PC-9 (cell line): ENCODE data around the gene TMSB10. TPM values are rescaled to one million over a fixed set of nuclear protein-coding genes. Genes with fewer than 3 reads are reported as not detected.

Experiments
- BruUV-seq: library from RNA; stranded (reverse); fragments of 400-500 nt; replicated peaks from 2 replicates; lab custom pipeline; 2021; lab: Mats Ljungman, UMichigan
- CTCF ChIA-PET: fragments of 300-600 bp; sonication (Branson Sonifier 250); formaldehyde crosslinking; loops from one replicate; lab custom pipeline; 2022; ENCODE audit warnings: antibody characterized with exemption; lab: Charles Lee
- POLR2A ChIA-PET: fragments of 300-600 bp; sonication (Branson Sonifier 250); formaldehyde crosslinking; loops from one replicate; lab custom pipeline; 2022; ENCODE audit warnings: antibody characterized with exemption; ENCODE audit not compliant: unreplicated experiment; lab: Charles Lee
- DNase-seq, 2 experiments: peaks; one replicate each; pipeline versions ENCODE4 v3.0.0 to v3.0.0-alpha.2; 2015 to 2022; ENCODE audit warnings: mixed read lengths in 1 of 2
- H2AFZ ChIP-seq: fragments of 200-600 bp; sonication (generic); 2 replicates; pipeline ENCODE4 v1.8.1; 2017; ENCODE audit warnings: antibody characterized with exemption
- H3F3A ChIP-seq: fragments of 200-600 bp; sonication (generic); 2 replicates; pipeline ENCODE4 v1.8.1; 2017; ENCODE audit warnings: antibody characterized with exemption, mild to moderate bottlenecking, low read depth; ENCODE audit not compliant: insufficient read depth
- H3K27ac ChIP-seq: fragments of 200-600 bp; sonication (generic); 2 replicates; pipeline ENCODE4 v1.6.1; 2016; ENCODE audit warnings: mixed run types
- H3K27me3 ChIP-seq: fragments of 200-600 bp; sonication (generic); 2 replicates; pipeline ENCODE4 v1.6.1; 2016; ENCODE audit warnings: low read depth, mixed run types; ENCODE audit not compliant: insufficient read depth
- H3K36me3 ChIP-seq: fragments of 200-600 bp; sonication (generic); 2 replicates; pipeline ENCODE4 v1.6.1; 2016; ENCODE audit warnings: low read depth, mixed run types
- H3K4me1 ChIP-seq: fragments of 200-600 bp; sonication (generic); replicated peaks from 2 replicates; pipeline ENCODE4 v1.6.1; 2016; ENCODE audit warnings: mixed run types; ENCODE audit not compliant: insufficient read depth
- H3K4me2 ChIP-seq: fragments of 200-600 bp; sonication (generic); 2 replicates; pipeline ENCODE4 v1.6.1; 2017; ENCODE audit warnings: mixed run types
- H3K4me3 ChIP-seq: fragments of 200-600 bp; sonication (generic); 2 replicates; pipeline ENCODE4 v1.6.1; 2016; ENCODE audit warnings: mixed run types
- H3K79me2 ChIP-seq: fragments of 200-600 bp; sonication (generic); 2 replicates; pipeline ENCODE4 v1.6.1; 2017; ENCODE audit warnings: low read depth, mixed run types
- H3K9me2 ChIP-seq: fragments of 200-600 bp; sonication (generic); 2 replicates; pipeline ENCODE4 v1.8.1; 2017; ENCODE audit warnings: mild to moderate bottlenecking; ENCODE audit not compliant: insufficient read depth
- H3K9me3 ChIP-seq: fragments of 200-600 bp; sonication (generic); 2 replicates; pipeline ENCODE4 v1.8.1; 2016; ENCODE audit warnings: low read depth; ENCODE audit not compliant: insufficient read depth
- H4K20me1 ChIP-seq: fragments of 200-600 bp; sonication (generic); 2 replicates; pipeline ENCODE4 v1.8.1; 2017; ENCODE audit not compliant: insufficient read depth
- CTCF ChIP-seq: fragments of 200-600 bp; sonication (generic); conservative IDR thresholded peaks from 2 replicates; pipeline ENCODE4 v1.6.1; 2017; ENCODE audit warnings: mixed run types, antibody characterized with exemption, mild to moderate bottlenecking, moderate library complexity
- EZH2 ChIP-seq: fragments of 200-600 bp; sonication (generic); IDR thresholded peaks from 2 replicates; pipeline ENCODE4 v1.8.0; 2017; ENCODE audit warnings: antibody characterized with exemption, low read depth
- intact Hi-C: fragments of 100-400 bp; cut with micrococcal nuclease; formaldehyde crosslinking; loops from one replicate; pipeline ENCODE4 v1.10.0; 2022; ENCODE audit not compliant: unreplicated experiment
- total RNA-seq: library from RNA; stranded (reverse); gene quantifications from 2 replicates; pipeline ENCODE4 v1.2.3, GENCODE V29; 2021

TMSB10 gene
- total RNA-seq, 1 experiment from 2014 or later = 1,668 TPM

- intact Hi-C loops = no loop called here
These were observed 25.1 kb upstream of the TMSB10 start for GRCh38 chr2:84880395-84880644.

GRCh38 chr2:84880645-84881521 is 24.6 kb upstream of the TMSB10 start, which contains the start of gene TRABD2A:
TRABD2A (minus strand) TSS chr2:84881084; CDS start chr2:84881039, 45 bp downstream.
- H3K9me3 ChIP-seq = no peaks in the 10 kb centered on the region
- no peak within 1 kb of the TSS for H3K27ac ChIP-seq
- POLR2A ChIA-PET = no interaction called here

More at GRCh38 chr2:84880395-84880644, 25.1 kb upstream of the TMSB10 start:
- no peaks in the 10 kb centered on the region for H3K36me3 ChIP-seq
- H3F3A ChIP-seq = no peaks in the 10 kb centered on the region; the same call in 1 of the 2 replicates
- H3K4me2 ChIP-seq = peak overlapping the region; percentile 93
- POLR2A ChIA-PET = no interaction called here
- H3K79me2 ChIP-seq = no peaks in the 10 kb centered on the region
- no peaks in the 10 kb centered on the region for H4K20me1 ChIP-seq
- 0 out of 2 replicates have a peak, but pooled peaks cover 4% of the 10 kb centered on the region for H3K4me1 ChIP-seq
- no peak for TF ChIP-seq EZH2
- TF ChIP-seq CTCF = no peak
- H3K9me2 ChIP-seq = no peaks in the 10 kb centered on the region
- CTCF ChIA-PET = no interaction called here
- no peak overlapping the region for H3K27ac ChIP-seq
- no TSS peak for BruUV-seq
- peak overlapping the region; percentile 85 for H2AFZ ChIP-seq
- peaks cover 47% of the 10 kb centered on the region for H3K27me3 ChIP-seq
- DNase-seq = no peak
- H3K4me3 ChIP-seq = peak overlapping the region; percentile 59; the same call in 1 of the 2 replicates
- no peaks in the 10 kb centered on the region for H3K9me3 ChIP-seq

More at GRCh38 chr2:84880645-84881521, 24.6 kb upstream of the TMSB10 start, which contains the start of gene TRABD2A:
- H3K79me2 ChIP-seq = no peaks in the 10 kb centered on the region
- no peaks in the 10 kb centered on the region for H4K20me1 ChIP-seq
- H2AFZ ChIP-seq = peak within 1 kb of the TSS; percentile 85
- intact Hi-C loops = no loop called here
- no peak for DNase-seq
- TF ChIP-seq EZH2 (peak; percentile 95), CTCF (no peak)
- BruUV-seq = no TSS peak
- H3K9me2 ChIP-seq = no peaks in the 10 kb centered on the region
- H3K4me3 ChIP-seq = peak within 1 kb of the TSS; percentile 59
- CTCF ChIA-PET = no interaction called here
- H3K4me1 ChIP-seq = 0 out of 2 replicates have a peak, but pooled peaks cover 4% of the 10 kb centered on the region
- no peaks in the 10 kb centered on the region for H3K36me3 ChIP-seq
- peak within 1 kb of the TSS; percentile 93 for H3K4me2 ChIP-seq
- peaks cover 47% of the 10 kb centered on the region for H3K27me3 ChIP-seq
- H3F3A ChIP-seq = no peaks in the 10 kb centered on the region; the same call in 1 of the 2 replicates
